ENCODE results near the gene VIPR2. TPM values are rescaled to one million over a fixed set of nuclear protein-coding genes. Genes with fewer than 3 reads are reported as not detected.
"Not testable (repeated sequence)": the region's sequence is repeated elsewhere in the genome, so short reads cannot be mapped to it uniquely, and the experiment has no call there.

The VIPR2 gene
- total and polyA plus RNA-seq, 7 experiments from 2014 or later, result 0.27 to 1.3 (median 0.98) TPM; not detected in 4

DNA sequence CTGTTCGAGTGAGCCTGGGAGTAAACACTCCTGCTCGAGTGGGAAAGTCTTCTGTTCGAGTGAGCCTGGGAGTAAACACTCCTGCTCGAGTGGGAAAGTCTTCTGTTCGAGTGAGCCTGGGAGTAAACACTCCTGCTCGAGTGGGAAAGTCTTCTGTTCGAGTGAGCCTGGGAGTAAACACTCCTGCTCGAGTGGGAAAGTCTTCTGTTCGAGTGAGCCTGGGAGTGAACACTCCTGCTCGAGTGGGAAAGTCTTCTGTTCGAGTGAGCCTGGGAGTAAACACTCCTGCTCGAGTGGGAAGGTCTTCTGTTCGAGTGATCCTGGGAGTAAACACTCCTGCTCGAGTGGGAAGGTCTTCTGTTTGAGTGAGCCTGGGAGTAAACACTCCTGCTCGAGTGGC is 162.6 kb downstream of the VIPR2 start:
- H3K4me3 Mint-ChIP-seq; POLR2A ChIA-PET; H3K27me3 ChIP-seq (ENCODE audit: control insufficient read depth in 2 of 2, insufficient read depth in 2 of 2, low read length in 2 of 2); H3K4me3 ChIP-seq (ENCODE audit: low read length); H3K4me1 ChIP-seq (ENCODE audit: control insufficient read depth in 2 of 2, insufficient read depth in 2 of 2, low read length in 2 of 2); H3K36me3 ChIP-seq (ENCODE audit: control insufficient read depth in 2 of 3, insufficient read depth in 3 of 3, low read length in 3 of 3); H3K36me3 Mint-ChIP-seq; DNase-seq; ATAC-seq; H3K4me1 Mint-ChIP-seq; H3K27ac Mint-ChIP-seq; CTCF ChIA-PET; intact Hi-C loops (cut with micrococcal nuclease); H3K27me3 Mint-ChIP-seq; H3K27ac ChIP-seq (ENCODE audit: low read depth, low read length): not testable (repeated sequence)
- H3K9me3 ChIP-seq (ENCODE audit: control insufficient read depth in 2 of 3, low read length in 3 of 3), result peaks cover 0 to 35% (median 8%) of the 10 kb centered on the region in 3 experiments
- H3K9me3 Mint-ChIP-seq, result peaks cover 4 to 45% (median 15%) of the 10 kb centered on the region in 11 donors

DNA sequence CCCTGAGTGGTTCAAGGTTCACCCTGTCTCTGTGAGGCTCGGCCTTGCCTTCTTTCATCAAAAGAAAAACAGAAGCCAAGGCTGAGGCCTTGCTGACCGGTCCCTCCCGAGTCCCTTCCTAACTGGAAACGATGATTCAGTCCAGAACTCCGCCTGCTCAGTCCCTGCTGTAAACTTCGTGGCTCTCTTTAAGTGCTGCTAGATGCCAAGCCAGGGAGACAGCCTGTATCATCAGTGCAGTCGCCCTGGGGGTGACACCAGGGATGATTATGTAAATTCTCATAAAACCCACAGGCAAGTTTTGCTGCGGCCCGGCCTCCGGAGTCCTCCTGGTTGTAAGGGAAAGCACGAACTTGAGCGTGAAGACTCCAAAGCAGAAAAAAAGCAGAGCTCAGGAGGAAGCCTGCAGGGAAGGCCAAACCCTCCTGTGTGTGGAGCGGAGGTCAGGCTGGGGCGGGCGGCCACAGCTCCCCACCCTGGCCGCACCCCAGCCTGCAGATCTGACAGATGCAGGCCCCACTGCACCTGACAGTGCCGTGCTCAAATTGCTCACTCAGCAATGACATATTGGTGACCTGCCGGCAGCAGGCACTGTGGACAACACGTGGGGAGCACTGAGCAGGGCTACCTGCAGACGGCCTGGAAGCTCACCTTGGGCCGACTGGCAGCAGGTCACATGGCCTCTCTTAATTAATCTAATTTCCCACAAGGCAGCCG is 164.9 kb downstream of the VIPR2 start:
- H3K36me3 ChIP-seq (ENCODE audit: control insufficient read depth in 2 of 3, insufficient read depth in 3 of 3, low read length in 3 of 3), result no peaks in the 10 kb centered on the region
- DNase-seq, result no peak
- ChIA-PET POLR2A (no interaction called here), CTCF (interaction anchor here (6.0 kb wide), 1 partner anchor 283 kb away, joined by 97 read pairs; no protein-coding TSS in a partner anchor)
- Mint-ChIP-seq H3K4me1 (peaks cover 11 to 22% (median 19%) of the 10 kb centered on the region in 7 donors), H3K9me3 (peaks cover 4 to 40% (median 14%) of the 10 kb centered on the region in 11 donors), H3K27me3 (no peaks in the 10 kb centered on the region), H3K36me3 (peaks cover 0 to 6% (median 3%) of the 10 kb centered on the region in 5 donors), H3K4me3 (no peak overlapping the region), H3K27ac (no peak overlapping the region)
- peaks cover 0 to 35% (median 8%) of the 10 kb centered on the region in 3 experiments for H3K9me3 ChIP-seq (ENCODE audit: control insufficient read depth in 2 of 3, low read length in 3 of 3)
- H3K4me3 ChIP-seq (ENCODE audit: low read length), result no peak overlapping the region
- H3K27ac ChIP-seq (ENCODE audit: low read depth, low read length), result no peak overlapping the region
- H3K4me1 ChIP-seq (ENCODE audit: control insufficient read depth in 2 of 2, insufficient read depth in 2 of 2, low read length in 2 of 2), result peaks cover 9 to 11% of the 10 kb centered on the region in 2 donors
- no peak for ATAC-seq
- no peaks in the 10 kb centered on the region for H3K27me3 ChIP-seq (ENCODE audit: control insufficient read depth in 2 of 2, insufficient read depth in 2 of 2, low read length in 2 of 2)
- intact Hi-C loops (cut with micrococcal nuclease), result loop anchor here (5.0 to 10.0 kb wide), 4 partner anchors 197 to 1105 kb away; no protein-coding TSS in a partner anchor

DNA sequence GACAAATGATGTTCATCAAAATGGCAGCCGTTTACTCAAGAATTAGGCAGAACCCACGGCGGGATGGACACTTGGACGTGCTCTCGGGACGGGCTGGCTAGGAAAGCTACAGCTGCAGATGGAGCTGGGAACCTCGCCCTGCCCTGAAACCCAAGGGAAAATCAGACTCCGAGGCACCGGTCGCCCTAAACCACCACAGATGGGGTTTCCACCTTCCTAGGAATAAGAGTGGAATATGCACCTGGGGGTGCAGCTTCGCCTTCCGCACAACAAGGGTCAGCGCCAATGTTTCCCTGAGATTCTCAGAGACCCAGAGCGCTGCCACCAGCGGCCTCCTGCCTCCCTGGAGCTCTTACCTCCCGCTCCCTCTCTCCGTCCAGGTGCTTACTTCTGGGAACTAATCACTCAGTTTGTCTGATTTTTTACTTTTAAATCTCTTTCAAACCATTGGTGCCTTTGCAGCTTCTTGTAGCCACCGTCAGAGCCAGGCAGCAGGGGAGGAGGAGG is 165.6 kb downstream of the VIPR2 start:
- no peaks in the 10 kb centered on the region for H3K36me3 ChIP-seq (ENCODE audit: control insufficient read depth in 2 of 3, insufficient read depth in 3 of 3, low read length in 3 of 3)
- H3K9me3 Mint-ChIP-seq, result peaks cover 0 to 33% (median 8%) of the 10 kb centered on the region in 11 donors
- H3K27me3 Mint-ChIP-seq, result no peaks in the 10 kb centered on the region
- peaks cover 11 to 23% (median 20%) of the 10 kb centered on the region in 7 donors for H3K4me1 Mint-ChIP-seq
- no peak overlapping the region for H3K4me3 ChIP-seq (ENCODE audit: low read length)
- H3K27me3 ChIP-seq (ENCODE audit: control insufficient read depth in 2 of 2, insufficient read depth in 2 of 2, low read length in 2 of 2), result no peaks in the 10 kb centered on the region
- CTCF ChIA-PET, result interaction anchor here (0.5 to 6.0 kb wide), 2 partner anchors 52 to 283 kb away, joined by 3 to 97 read pairs; no protein-coding TSS in a partner anchor
- ATAC-seq (no peak), DNase-seq (no peak)
- intact Hi-C loops (cut with micrococcal nuclease), result loop anchor here (5.0 to 10.0 kb wide), 4 partner anchors 197 to 1104 kb away; no protein-coding TSS in a partner anchor
- H3K27ac ChIP-seq (ENCODE audit: low read depth, low read length), result no peak overlapping the region
- H3K36me3 Mint-ChIP-seq, result no peaks in the 10 kb centered on the region
- H3K4me1 ChIP-seq (ENCODE audit: control insufficient read depth in 2 of 2, insufficient read depth in 2 of 2, low read length in 2 of 2), result peaks cover 9 to 11% of the 10 kb centered on the region in 2 donors
- POLR2A ChIA-PET, result no interaction called here
- no peak overlapping the region for H3K4me3 Mint-ChIP-seq
- no peak overlapping the region for H3K27ac Mint-ChIP-seq
- peaks cover 0 to 30% (median 8%) of the 10 kb centered on the region in 3 experiments for H3K9me3 ChIP-seq (ENCODE audit: control insufficient read depth in 2 of 3, low read length in 3 of 3)
